Measurements from ENCODE around the gene MS4A6A. TPM values are rescaled to one million over a fixed set of nuclear protein-coding genes. Genes with fewer than 3 reads are reported as not detected.
"Not testable (repeated sequence)": the region's sequence is repeated elsewhere in the genome, so short reads cannot be mapped to it uniquely, and the experiment has no call there.

The MS4A6A gene
- total RNA-seq, 2 experiments from 2014 or later, result not detected

- Mint-ChIP-seq H3K27ac (no peak overlapping the region), H3K36me3 (no peaks in the 10 kb centered on the region), H3K4me3 (no peak overlapping the region), H3K9me3 (ENCODE audit: low read depth) (no peaks in the 10 kb centered on the region), H3K27me3 (peaks cover 19% of the 10 kb centered on the region), H3K4me1 (peaks cover 9% of the 10 kb centered on the region)
- no peak for DNase-seq
- CTCF ChIA-PET, result no interaction called here
- ATAC-seq, result no peak
Measured at GRCh38 chr11:60195923-60196368, 13.1 kb upstream of the MS4A6A start.

GRCh38 chr11:60194511-60194910, 11.6 kb upstream of the MS4A6A start:
- no peaks in the 10 kb centered on the region for H3K9me3 Mint-ChIP-seq (ENCODE audit: low read depth)
- DNase-seq (no peak), ATAC-seq (no peak)
- H3K27me3 Mint-ChIP-seq, result peaks cover 19% of the 10 kb centered on the region
- CTCF ChIA-PET, result interaction anchor here (0.9 kb wide), 1 partner anchor 15 kb away, joined by 3 read pairs; no protein-coding TSS in a partner anchor
- H3K27ac Mint-ChIP-seq, result no peak overlapping the region
- H3K36me3 Mint-ChIP-seq, result no peaks in the 10 kb centered on the region
- no peak overlapping the region for H3K4me3 Mint-ChIP-seq
- peaks cover 9% of the 10 kb centered on the region for H3K4me1 Mint-ChIP-seq

- no peaks in the 10 kb centered on the region for H3K9me3 Mint-ChIP-seq (ENCODE audit: low read depth)
- H3K27ac Mint-ChIP-seq, result no peak overlapping the region
- ATAC-seq (peak; percentile 71), DNase-seq (peak; percentile 71)
- H3K4me1 Mint-ChIP-seq, result peaks cover 9% of the 10 kb centered on the region
- H3K36me3 Mint-ChIP-seq, result no peaks in the 10 kb centered on the region
- H3K27me3 Mint-ChIP-seq, result peaks cover 19% of the 10 kb centered on the region
- CTCF ChIA-PET, result interaction anchor here (0.9 kb wide), 1 partner anchor 15 kb away, joined by 3 read pairs; no protein-coding TSS in a partner anchor
- H3K4me3 Mint-ChIP-seq, result no peak overlapping the region
Measured at GRCh38 chr11:60193687-60194433, 11.0 kb upstream of the MS4A6A start.

GRCh38 chr11:60192564-60192963, 9.7 kb upstream of the MS4A6A start:
- ATAC-seq; H3K27ac Mint-ChIP-seq; DNase-seq; H3K4me3 Mint-ChIP-seq; H3K4me1 Mint-ChIP-seq; CTCF ChIA-PET; H3K36me3 Mint-ChIP-seq; H3K9me3 Mint-ChIP-seq (ENCODE audit: low read depth): not testable (repeated sequence)
- peaks cover 17% of the 10 kb centered on the region for H3K27me3 Mint-ChIP-seq

- DNase-seq; ATAC-seq; H3K4me3 Mint-ChIP-seq; H3K9me3 Mint-ChIP-seq (ENCODE audit: low read depth); H3K27ac Mint-ChIP-seq; H3K4me1 Mint-ChIP-seq; H3K36me3 Mint-ChIP-seq; CTCF ChIA-PET: not testable (repeated sequence)
- peaks cover 12% of the 10 kb centered on the region for H3K27me3 Mint-ChIP-seq
Measured at GRCh38 chr11:60188481-60188880, 5.6 kb upstream of the MS4A6A start.

GRCh38 chr11:60186128-60186527, 3.2 kb upstream of the MS4A6A start:
- H3K9me3 Mint-ChIP-seq (ENCODE audit: low read depth); H3K4me1 Mint-ChIP-seq; ATAC-seq; CTCF ChIA-PET; H3K36me3 Mint-ChIP-seq; H3K4me3 Mint-ChIP-seq; H3K27ac Mint-ChIP-seq; DNase-seq: not testable (repeated sequence)
- peaks cover 13% of the 10 kb centered on the region for H3K27me3 Mint-ChIP-seq

- peaks cover 13% of the 10 kb centered on the region for H3K27me3 Mint-ChIP-seq
- H3K9me3 Mint-ChIP-seq (ENCODE audit: low read depth); ATAC-seq; H3K4me3 Mint-ChIP-seq; CTCF ChIA-PET; H3K4me1 Mint-ChIP-seq; H3K27ac Mint-ChIP-seq; H3K36me3 Mint-ChIP-seq; DNase-seq: not testable (repeated sequence)
Measured at GRCh38 chr11:60185512-60185827, 2.6 kb upstream of the MS4A6A start.

GRCh38 chr11:60184824-60185511, 2.1 kb upstream of the MS4A6A start:
- Mint-ChIP-seq H3K4me3 (no peak overlapping the region), H3K27ac (no peak overlapping the region), H3K9me3 (ENCODE audit: low read depth) (no peaks in the 10 kb centered on the region), H3K27me3 (peaks cover 13% of the 10 kb centered on the region), H3K4me1 (no peaks in the 10 kb centered on the region), H3K36me3 (no peaks in the 10 kb centered on the region)
- DNase-seq, result no peak
- CTCF ChIA-PET, result no interaction called here
- no peak for ATAC-seq

GRCh38 chr11:60183591-60184205, 815 bp upstream of the MS4A6A start:
- no peaks in the 10 kb centered on the region for H3K4me1 Mint-ChIP-seq
- CTCF ChIA-PET, result no interaction called here
- no peak for ATAC-seq
- H3K9me3 Mint-ChIP-seq (ENCODE audit: low read depth), result no peaks in the 10 kb centered on the region
- H3K27me3 Mint-ChIP-seq, result peaks cover 14% of the 10 kb centered on the region
- no peak overlapping the region for H3K4me3 Mint-ChIP-seq
- no peak overlapping the region for H3K27ac Mint-ChIP-seq
- DNase-seq, result no peak
- H3K36me3 Mint-ChIP-seq, result no peaks in the 10 kb centered on the region

GRCh38 chr11:60175860-60176275, 7.0 kb downstream of the MS4A6A start:
- no peak overlapping the region for H3K27ac Mint-ChIP-seq
- H3K4me3 Mint-ChIP-seq, result no peak overlapping the region
- ATAC-seq (no peak), DNase-seq (no peak)
- CTCF ChIA-PET, result no interaction called here
- peaks cover 17% of the 10 kb centered on the region for H3K27me3 Mint-ChIP-seq
- peaks cover 3% of the 10 kb centered on the region for H3K4me1 Mint-ChIP-seq
- H3K9me3 Mint-ChIP-seq (ENCODE audit: low read depth), result no peaks in the 10 kb centered on the region
- H3K36me3 Mint-ChIP-seq, result no peaks in the 10 kb centered on the region

- CTCF ChIA-PET, result interaction anchor here (2.0 kb wide), 1 partner anchor 79 kb away, joined by 6 read pairs; no protein-coding TSS in a partner anchor
- H3K9me3 Mint-ChIP-seq (ENCODE audit: low read depth), result peaks cover 6% of the 10 kb centered on the region
- H3K4me3 Mint-ChIP-seq, result no peak overlapping the region
- DNase-seq, result no peak
- peaks cover 15% of the 10 kb centered on the region for H3K27me3 Mint-ChIP-seq
- no peak overlapping the region for H3K27ac Mint-ChIP-seq
- ATAC-seq, result no peak
- peaks cover 3% of the 10 kb centered on the region for H3K4me1 Mint-ChIP-seq
- peaks cover 1% of the 10 kb centered on the region for H3K36me3 Mint-ChIP-seq
Measured at GRCh38 chr11:60172011-60172410, 10.9 kb downstream of the MS4A6A start.

- ATAC-seq, result no peak
- H3K9me3 Mint-ChIP-seq (ENCODE audit: low read depth), result peaks cover 6% of the 10 kb centered on the region
- H3K4me1 Mint-ChIP-seq, result peaks cover 3% of the 10 kb centered on the region
- CTCF ChIA-PET, result interaction anchor here (2.0 kb wide), 1 partner anchor 81 kb away, joined by 6 read pairs; no protein-coding TSS in a partner anchor
- DNase-seq, result no peak
- H3K27me3 Mint-ChIP-seq, result peaks cover 19% of the 10 kb centered on the region
- H3K36me3 Mint-ChIP-seq, result peaks cover 1% of the 10 kb centered on the region
- H3K4me3 Mint-ChIP-seq, result no peak overlapping the region
- no peak overlapping the region for H3K27ac Mint-ChIP-seq
Measured at GRCh38 chr11:60170566-60170965, 12.3 kb downstream of the MS4A6A start.

GRCh38 chr11:60169264-60169915, 13.5 kb downstream of the MS4A6A start:
- DNase-seq (no peak), ATAC-seq (no peak)
- Mint-ChIP-seq H3K36me3 (peaks cover 1% of the 10 kb centered on the region), H3K4me3 (no peak overlapping the region), H3K9me3 (ENCODE audit: low read depth) (peaks cover 6% of the 10 kb centered on the region), H3K4me1 (peaks cover 10% of the 10 kb centered on the region), H3K27ac (no peak overlapping the region), H3K27me3 (peaks cover 14% of the 10 kb centered on the region)
- CTCF ChIA-PET, result no interaction called here

Measured in activated CD8-positive, alpha-beta memory T cell treated with anti-CD3 and anti-CD28 coated beads, Interleukin-2, amount 10 ng/mL, durations not matched to agents 7 days and 5 days (primary cell).